Hippocampal formation (tissue), 2 donors: ENCODE results near the gene HECTD2.
"Not testable (repeated sequence)": the region's sequence is repeated elsewhere in the genome, so short reads cannot be mapped to it uniquely, and the experiment has no call there.

ENCODE experiments used
- DNase-seq, 2 donors: peaks; one replicate each; lab custom pipeline; 2025; lab: John Stamatoyannopoulos, UW

The HECTD2 gene

DNA sequence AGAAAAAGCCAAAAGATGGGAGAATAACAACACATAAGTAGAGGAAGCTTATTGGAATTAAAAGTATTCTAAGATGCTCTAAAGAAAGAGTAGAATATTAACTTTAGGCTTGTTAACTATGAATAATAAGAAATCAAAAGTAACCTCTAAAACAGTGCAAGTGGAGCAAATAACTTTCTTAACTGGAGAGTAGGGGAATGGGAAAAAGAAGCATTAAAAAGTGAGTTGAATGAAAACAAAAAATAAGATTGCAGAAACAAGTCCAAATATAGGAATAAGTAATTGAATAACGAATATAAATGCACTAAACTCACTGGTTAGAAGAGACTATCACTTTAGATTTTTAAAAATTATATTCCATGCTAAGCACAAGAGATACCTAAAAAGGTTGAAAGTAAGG lies 63.9 kb downstream of the HECTD2 start:
- no peak for DNase-seq

DNA sequence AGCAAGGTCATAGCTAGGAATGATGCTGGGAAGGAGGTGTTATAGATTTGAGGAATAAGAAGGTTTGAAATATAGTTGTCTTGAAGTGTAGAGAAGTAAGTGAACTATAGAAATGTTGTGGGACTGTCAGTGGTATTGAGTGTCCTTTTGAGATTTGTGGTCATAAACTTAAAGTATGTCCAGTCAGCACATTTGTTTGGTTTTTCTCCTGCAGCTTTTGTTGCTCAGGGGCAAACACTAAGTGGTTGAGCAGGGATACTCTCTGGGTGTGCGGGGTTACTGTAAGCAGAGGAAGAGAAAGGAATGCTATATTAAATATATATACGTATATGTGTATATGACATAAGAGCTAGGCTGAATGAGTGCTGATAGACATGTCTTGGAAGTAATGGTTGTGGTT lies 67.1 kb downstream of the HECTD2 start:
- DNase-seq, result no peak

DNA sequence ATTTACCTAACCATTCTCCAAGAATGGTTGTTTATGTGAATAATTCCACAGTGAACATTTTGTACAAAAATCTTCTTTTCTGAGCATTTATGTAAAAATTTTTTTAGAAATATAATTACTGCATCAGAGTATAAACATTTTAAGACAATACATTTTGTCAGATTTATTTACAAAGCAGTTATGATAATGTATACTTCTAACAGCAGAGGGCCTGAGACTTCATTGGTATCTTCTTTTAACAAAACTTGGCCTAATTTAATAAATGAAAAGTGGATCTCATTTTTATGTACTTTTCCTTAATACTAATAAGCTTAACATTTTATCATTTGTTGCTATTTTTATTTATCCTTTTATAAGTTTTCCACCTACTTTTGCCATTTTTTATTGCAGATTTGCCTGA lies 69.4 kb downstream of the HECTD2 start:
- no peak for DNase-seq

DNA sequence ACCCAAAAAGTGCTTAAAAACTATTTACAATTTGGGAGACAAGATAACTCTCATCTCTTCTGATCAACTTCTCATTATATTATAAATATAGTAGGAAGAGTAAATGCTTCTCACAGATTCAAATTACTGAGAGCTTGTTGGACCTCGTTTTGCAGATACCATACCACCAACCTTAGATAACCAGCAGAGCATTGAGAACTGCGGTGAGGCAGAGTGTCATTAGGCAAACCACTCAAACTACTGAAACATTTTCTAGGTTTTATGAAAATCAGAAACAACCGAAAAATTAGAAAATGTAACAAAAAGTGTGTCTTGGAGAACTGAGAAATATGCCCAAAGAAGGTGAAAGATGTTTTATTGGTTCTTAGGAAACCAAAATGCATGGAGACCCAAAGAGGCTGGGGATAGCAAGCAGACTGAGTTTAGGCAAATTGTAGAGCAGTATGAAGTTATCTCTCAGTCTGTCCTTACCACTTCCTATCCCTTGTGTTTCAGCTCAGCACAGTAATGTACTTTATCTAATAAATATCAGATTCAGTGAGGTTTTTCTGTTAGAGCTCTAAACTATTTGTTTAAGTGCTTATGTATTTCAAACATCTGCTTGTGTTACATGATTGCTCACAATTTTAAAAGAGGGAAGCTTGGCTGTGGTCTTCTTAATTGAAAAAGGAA lies 77.9 kb downstream of the HECTD2 start:
- no peak for DNase-seq

DNA sequence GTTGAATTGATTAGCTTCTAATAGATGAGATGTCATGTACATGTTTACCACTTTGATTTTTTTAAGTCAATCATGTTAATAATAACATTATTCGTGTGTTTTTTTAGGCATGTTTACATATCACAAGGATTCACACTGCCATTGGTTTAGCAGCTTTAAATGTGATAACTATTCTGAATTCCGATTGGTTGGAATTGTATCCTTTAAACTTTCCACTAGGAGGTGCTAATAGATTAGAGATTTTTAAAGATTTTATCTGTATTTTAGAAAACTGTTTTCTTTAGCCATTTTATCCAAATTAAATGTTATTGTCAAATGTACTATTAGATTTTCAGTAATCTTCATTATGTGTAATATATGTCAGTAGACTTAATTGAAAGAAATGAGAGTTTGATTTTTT lies 83.2 kb downstream of the HECTD2 start:
- DNase-seq, result no peak

DNA sequence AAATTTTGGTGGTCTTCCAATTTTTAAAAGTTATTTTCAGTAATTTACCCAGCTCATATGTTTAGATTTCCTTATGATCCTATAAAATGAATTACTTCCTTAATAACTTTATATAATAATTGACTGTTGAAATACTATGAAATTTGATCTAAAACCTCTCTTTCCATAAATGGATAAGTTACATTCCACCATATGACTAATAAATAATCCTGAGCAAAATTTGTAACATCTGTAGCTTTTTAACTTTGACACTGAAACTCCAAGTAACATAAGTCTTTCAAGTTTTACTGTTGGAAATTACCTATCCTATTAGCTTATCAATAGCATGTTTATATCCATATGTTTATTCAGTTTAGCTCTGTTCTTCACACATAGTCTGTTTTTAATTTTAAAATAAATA lies 85.3 kb downstream of the HECTD2 start:
- DNase-seq, result no peak

DNA sequence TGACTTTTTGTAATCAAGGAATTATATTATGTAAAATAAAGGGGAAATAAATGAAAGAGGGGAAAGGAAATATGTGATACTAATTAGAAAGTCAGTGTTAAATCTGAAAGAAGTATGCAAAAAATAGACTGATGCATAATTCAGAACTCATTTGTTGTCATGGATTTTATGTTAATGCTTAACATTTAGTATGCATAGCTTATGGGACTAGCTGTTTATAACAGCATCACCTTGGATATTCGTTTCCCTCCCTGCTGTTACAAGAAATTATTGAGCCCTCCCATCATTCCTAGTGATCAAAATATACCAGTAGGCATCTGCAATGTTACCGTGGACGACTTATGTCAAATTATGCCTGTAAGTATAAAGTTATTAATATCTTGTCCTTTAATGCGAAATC lies 85.9 kb downstream of the HECTD2 start:
- no peak for DNase-seq

DNA sequence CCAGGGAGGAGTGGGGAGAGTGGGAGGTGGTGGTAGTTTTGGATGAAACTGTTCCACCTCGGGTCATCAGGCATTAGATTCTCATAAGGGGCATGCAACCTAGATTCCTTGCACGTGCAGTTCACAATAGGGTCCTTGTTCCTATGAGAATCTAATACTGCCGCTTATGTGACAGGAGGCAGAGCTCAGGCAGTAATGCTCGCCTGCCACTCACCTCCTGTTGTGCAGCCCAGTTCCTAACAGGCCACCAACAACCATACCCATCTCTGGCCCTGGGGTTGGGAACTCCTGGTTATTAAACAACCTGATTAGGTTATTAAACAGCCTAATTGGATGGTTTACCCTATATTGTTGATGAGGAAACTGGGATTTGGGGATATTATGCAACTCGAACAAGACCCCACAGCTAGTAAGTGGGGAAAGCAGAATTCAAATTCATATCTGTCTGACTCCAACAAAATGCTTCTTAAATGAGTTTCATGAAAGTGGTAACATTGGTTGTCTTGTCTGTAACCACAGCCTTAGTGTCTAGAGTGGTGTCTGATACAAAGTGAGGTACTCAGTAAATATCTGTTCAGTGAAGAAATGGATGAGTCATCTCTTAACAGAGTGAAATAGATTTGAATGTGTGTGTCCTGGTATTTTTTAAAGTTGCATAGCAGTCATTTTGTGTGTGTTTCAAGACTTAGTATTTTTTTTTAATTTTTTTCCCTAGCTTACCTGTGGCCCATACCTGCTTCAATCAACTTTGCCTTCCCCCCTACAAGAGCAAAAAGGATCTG lies 101.6 kb downstream of the HECTD2 start:
- no peak for DNase-seq

DNA sequence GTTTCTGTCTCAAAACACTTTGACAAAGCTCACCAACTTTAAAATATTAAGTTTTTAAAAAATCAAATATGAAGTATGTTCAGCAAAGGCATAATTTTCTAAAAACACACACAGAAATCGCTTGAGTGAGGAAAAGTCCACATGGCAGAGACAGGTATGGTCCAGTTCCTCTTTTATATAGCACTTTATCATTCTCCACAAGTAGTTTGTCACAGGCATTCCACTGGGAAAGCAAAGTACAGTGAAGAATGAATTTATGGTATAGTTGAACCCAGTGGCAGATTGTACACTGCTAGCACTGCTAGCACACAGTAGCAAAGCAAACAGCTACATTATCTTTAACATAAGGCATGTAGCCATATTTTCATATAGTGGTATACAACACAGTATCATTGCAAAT lies 102.3 kb downstream of the HECTD2 start:
- no peak for DNase-seq

DNA sequence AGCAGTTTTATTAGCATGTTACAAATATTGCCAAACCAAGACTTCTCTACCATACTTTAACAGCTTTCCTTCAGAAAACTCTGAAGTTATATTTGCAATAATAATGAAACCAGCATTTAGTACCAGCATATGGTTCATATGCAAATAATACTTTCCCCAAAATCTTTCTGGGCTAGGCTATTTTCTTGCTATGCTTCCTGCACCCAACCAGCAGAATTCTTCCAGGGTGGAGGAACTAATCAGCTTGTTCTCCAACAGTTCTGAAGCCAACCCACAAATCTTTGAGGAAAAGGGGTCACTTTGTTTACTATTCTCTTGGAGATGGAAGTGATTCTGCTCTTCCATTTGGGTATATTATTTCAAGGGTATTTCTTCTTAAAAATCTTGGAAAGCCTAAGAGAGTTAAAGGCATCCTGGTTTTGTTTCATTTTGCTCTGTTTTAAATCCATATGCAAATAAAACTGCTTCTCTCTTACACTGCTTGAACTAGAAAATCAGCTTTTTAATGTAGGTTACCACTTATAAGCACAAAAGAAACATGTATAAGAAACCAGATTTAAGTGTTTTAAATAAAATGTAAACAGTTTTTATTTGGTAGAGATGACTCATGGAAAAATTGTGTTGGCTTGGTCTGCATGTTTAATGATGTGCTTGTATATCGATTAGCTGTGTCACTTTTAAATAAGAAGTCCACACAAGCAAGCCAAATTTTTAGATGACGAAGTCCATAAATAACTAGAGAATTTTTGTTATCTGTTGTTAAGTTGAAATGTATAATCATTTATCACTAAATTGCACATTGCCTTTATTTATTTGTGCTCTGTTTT lies 103.7 kb downstream of the HECTD2 start:
- no peak for DNase-seq

DNA sequence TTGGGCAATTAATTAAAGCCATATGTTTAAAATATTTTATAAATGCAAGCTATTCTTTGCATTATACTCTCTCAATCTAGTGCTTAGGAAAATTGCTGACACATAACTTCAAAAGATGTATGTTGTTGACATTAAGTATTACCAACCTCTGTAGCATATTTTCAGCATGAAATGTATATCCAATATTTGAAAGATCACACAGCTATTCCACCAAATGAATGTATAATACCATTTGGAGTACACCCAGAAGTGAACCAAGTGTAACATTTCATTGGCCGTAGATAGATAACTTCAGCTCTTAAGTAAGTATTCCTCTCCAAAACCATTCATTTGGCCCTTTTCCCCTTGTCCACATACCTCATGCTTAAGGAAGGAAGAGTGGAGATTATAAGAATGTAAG lies 104.6 kb downstream of the HECTD2 start:
- no peak for DNase-seq

DNA sequence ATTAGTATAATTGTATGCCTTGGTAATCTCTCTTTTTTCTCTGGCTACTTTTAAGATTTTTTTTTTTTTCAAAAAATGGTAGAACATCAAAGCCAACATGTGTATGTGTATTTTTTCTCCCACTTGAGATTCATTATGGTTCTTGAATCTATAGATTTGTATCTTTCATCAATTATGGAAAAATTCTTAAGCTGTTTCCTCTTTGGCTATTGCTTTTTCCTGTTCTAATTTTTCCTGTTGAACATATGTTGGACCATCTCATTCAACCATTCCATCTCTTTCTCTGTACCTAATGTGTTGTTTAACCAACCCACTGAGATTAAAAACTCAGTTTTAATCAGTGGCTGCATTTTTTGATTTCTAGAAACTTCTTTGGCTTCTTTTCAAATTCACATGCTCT lies 107.2 kb downstream of the HECTD2 start:
- no peak for DNase-seq

DNA sequence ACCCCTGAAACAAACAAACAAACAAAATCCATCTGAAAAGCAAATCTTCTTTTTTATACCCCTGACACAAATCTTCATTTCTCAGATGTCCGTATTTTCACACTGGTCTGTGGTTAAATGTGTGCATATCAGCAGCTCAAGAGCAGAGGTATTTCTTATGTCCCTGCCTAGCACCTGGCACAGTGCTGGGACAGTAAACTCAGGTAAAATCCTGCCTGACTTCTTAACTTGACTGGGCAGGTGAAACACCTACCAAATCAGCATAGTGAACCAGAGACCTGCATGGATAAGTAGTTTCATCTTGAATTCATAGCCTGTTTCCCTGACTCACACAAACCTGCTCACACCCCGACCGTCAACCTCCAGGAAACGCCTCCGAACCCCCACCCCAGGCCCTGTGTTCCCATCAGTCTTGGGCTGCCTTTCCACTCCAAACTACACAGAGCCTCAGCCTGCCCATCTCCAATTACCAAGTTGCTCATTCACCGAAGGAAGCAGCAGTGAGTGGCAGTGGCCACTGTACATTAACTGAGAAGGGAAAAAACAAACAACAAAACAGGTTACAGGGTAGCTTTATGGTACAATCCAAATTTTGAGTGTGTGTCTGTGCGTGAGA lies 109.9 kb downstream of the HECTD2 start:
- no peak for DNase-seq

DNA sequence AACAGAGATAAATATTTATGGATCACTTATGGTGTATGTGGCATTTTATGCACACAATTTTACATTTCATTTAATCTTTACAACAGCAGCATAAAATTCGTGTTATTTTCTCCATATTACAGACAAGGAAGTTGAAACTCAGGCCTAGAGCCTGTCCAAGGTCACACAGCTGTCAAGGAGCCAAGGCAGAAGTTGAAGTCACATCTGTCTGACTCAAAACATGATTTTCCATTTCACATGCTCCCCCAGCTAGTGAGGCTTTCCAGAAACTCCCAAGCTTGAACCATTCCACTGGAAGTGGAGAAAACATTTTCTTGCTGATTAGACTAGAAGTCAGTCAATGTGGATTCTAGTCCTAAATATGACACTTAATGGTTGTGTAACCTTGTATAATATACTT lies 110.5 kb downstream of the HECTD2 start:
- DNase-seq, result no peak

DNA sequence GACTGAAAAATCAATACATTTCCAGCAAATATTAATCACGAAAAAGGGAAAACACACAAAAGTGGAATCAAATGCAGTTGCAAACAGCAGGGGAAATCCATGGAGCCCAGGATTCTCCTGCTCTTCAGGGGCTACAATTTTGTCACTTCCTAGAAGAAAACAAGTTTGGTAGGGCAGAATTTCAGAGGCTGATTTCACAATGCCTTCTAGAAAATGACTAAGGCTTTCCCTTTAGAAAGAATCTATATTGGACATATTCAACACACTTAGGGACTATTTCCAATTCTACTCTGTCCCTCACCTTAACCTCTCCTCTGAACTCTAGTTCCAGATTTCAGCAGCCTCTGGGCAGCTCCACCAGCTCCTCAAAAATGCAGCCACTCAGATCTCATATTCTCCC lies 111.3 kb downstream of the HECTD2 start:
- no peak for DNase-seq

DNA sequence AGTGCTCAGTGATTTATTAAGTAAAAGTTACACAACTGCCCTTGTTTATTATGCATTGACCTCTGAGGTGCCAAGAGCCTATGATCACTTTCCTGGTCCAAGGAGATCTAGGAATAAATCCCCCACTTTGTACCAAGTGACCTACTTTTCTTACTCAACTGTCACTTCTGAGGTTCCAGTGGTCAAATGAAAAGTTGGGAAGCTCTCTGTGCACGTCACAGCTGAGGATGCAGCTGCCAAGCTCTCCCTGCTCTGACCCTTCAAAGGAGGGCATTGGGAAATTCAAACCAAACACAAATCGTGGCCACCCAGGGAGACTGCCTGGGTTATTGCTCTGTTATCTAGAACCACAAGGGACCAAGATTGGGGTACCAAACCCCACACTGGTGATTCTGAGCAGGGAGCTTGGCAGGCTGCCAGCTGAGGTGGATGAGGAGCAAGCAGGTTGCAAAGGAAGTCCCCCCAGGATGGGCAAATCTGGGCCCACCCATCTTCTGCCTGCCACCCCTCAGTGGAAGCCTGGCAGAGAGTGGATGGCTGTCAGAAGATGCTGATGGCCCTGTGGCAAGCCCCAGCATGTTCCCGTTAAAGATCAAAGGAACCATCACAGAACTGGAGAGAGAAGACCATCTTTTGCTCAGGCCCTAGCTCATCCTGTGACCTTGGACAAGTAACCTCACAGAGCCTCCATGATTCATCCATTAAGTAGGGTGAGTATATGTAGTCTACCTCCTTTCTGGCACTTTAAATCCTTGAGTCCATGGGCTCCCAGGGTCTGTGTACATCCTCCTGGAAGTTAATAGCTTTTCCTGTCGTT lies 116.0 kb downstream of the HECTD2 start:
- DNase-seq, result no peak

DNA sequence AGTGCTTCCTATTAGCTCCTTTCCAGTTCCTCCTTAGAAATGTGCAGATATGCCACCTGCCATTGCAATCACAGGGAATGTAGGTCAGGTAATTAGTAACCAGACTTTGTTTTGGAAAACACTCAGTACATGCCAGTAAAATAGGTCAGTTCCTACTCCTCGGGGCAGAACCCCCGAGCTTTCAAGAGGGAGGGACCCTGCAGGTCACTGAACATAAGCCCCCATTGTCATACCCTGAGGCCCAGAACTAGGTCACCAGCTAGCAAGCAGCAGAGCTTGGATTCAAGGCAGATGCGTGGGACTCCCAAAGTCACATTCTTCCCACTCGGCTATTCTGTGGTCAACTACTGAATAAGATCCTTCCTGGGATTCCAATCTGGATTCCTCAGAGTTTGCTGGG lies 117.9 kb downstream of the HECTD2 start:
- no peak for DNase-seq

DNA sequence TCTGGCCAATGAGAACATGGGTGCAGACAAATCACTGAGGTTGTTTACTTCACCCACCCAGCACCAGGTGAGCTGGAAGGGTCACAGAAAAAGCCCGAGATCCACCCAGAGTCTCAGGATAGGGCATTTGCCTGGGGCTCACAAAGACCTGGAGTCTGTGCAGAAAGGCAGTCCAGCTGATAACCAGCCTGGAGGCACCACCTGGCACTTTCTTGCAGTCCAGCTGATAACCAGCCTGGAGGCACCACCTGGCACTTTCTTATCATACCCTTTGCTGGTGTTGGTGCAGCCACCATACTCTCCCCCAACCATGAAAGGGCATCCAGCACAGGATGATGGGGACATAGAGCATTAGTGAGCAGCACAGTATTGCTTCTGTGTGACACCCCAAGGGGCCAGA lies 118.6 kb downstream of the HECTD2 start:
- DNase-seq, result no peak

DNA sequence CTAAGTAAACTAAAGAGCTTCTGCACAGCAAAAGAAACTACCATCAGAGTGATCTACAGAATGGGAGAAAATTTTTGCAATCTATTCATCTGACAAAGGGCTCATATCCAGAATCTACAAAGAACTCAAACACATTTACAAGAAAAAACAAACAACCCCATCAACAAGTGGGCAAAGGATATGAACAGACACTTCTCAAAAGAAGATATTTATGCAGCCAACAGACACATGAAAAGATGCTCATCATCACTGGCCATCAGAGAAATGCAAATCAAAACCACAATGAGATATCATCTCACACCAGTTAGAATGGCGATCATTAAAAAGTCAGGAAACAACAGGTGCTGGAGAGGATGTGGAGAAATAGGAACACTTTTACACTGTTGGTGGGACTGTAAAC lies 124.6 kb downstream of the HECTD2 start:
- not testable (repeated sequence) for DNase-seq

DNA sequence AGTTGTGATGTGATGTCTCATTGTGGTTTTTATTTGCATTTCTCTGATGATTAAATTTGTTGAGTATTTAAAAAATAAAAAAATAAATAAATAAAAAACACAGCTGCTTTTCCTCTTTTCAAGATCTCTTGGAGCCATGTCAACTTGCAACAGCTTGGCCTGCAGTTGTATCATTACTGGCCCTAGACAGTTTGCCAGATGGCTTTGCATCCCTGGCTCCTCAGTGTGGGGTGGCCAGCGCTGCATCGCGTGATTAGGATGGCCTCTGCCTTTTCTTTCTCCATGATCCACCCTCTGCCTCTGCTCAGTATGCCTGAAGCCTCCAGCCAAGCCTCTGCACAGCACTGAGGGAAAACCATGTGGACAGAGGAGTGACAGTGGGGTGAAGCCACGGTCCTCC lies 126.0 kb downstream of the HECTD2 start:
- DNase-seq, result no peak

DNA sequence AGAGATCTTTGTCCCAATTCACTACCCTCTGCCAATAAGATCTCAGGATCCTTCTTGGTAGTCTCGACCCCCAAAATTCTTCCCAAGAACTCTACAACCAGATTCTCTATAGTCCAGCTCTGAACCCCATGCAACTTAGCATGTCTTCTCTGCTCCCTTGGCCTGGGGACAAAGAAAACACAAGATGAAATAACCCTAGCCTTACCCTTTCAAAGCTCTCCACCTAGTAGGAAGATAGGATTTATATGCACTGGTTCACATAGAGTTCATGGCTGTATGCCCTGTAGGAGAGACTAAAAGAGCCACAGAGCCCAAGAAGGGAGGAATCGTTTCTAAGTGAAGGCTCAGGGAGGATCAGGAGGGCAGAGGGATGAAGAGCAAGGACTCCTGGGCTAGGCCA lies 126.6 kb downstream of the HECTD2 start:
- DNase-seq, result no peak
